ENCODE measurements around the gene MAN2C1.

DNA sequence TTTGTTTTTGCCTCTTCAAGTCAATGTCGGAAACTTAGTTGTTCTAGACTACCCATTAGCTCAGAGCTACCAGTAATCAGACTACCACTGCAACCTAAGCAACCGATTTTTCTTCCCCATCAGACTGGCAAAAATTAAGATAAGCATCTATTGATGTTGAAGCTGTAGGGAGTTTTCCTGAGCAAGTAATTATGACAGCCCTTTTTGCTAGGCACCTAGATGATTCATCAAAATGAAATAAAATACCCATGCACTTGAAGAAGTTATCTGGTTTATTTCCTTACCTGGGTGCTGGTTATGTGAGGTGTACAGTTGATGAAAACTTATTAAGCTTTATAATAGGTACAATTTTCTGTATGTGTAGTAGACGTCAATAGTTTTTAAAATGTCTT is 33.1 kb downstream of the MAN2C1 start:
- TF ChIP-seq SNAI2 (CRISPR knock-in tag; IDR thresholded peaks at IDR 0.05): no peak
- no peak for TF ChIP-seq RARB (CRISPR knock-in tag; IDR thresholded peaks at IDR 0.05)
- no peak for TF ChIP-seq OSR1 (CRISPR knock-in tag; IDR thresholded peaks at IDR 0.05)
- no peak for TF ChIP-seq ZNF70 (CRISPR knock-in tag; IDR thresholded peaks at IDR 0.05)
- TF ChIP-seq, protein P1, sequence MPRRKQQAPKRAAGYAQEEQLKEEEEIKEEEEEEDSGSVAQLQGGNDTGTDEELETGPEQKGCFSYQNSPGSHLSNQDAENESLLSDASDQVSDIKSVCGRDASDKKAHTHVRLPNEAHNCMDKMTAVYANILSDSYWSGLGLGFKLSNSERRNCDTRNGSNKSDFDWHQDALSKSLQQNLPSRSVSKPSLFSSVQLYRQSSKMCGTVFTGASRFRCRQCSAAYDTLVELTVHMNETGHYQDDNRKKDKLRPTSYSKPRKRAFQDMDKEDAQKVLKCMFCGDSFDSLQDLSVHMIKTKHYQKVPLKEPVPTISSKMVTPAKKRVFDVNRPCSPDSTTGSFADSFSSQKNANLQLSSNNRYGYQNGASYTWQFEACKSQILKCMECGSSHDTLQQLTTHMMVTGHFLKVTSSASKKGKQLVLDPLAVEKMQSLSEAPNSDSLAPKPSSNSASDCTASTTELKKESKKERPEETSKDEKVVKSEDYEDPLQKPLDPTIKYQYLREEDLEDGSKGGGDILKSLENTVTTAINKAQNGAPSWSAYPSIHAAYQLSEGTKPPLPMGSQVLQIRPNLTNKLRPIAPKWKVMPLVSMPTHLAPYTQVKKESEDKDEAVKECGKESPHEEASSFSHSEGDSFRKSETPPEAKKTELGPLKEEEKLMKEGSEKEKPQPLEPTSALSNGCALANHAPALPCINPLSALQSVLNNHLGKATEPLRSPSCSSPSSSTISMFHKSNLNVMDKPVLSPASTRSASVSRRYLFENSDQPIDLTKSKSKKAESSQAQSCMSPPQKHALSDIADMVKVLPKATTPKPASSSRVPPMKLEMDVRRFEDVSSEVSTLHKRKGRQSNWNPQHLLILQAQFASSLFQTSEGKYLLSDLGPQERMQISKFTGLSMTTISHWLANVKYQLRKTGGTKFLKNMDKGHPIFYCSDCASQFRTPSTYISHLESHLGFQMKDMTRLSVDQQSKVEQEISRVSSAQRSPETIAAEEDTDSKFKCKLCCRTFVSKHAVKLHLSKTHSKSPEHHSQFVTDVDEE (CRISPR knock-in tag; IDR thresholded peaks at IDR 0.05): no peak
- TF ChIP-seq, protein P2, sequence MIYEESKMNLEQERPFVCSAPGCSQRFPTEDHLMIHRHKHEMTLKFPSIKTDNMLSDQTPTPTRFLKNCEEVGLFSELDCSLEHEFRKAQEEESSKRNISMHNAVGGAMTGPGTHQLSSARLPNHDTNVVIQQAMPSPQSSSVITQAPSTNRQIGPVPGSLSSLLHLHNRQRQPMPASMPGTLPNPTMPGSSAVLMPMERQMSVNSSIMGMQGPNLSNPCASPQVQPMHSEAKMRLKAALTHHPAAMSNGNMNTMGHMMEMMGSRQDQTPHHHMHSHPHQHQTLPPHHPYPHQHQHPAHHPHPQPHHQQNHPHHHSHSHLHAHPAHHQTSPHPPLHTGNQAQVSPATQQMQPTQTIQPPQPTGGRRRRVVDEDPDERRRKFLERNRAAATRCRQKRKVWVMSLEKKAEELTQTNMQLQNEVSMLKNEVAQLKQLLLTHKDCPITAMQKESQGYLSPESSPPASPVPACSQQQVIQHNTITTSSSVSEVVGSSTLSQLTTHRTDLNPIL (CRISPR knock-in tag; IDR thresholded peaks at IDR 0.05; ENCODE audit: low read depth): no peak
- TF ChIP-seq PPARA (CRISPR knock-in tag; IDR thresholded peaks at IDR 0.05; ENCODE audit: borderline replicate concordance): no peak
- TF ChIP-seq TOX (CRISPR knock-in tag; IDR thresholded peaks at IDR 0.05; ENCODE audit: borderline replicate concordance): no peak
- TF ChIP-seq, protein P3, sequence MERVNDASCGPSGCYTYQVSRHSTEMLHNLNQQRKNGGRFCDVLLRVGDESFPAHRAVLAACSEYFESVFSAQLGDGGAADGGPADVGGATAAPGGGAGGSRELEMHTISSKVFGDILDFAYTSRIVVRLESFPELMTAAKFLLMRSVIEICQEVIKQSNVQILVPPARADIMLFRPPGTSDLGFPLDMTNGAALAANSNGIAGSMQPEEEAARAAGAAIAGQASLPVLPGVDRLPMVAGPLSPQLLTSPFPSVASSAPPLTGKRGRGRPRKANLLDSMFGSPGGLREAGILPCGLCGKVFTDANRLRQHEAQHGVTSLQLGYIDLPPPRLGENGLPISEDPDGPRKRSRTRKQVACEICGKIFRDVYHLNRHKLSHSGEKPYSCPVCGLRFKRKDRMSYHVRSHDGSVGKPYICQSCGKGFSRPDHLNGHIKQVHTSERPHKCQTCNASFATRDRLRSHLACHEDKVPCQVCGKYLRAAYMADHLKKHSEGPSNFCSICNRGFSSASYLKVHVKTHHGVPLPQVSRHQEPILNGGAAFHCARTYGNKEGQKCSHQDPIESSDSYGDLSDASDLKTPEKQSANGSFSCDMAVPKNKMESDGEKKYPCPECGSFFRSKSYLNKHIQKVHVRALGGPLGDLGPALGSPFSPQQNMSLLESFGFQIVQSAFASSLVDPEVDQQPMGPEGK (CRISPR knock-in tag; IDR thresholded peaks at IDR 0.05; ENCODE audit: borderline replicate concordance): no peak

Measured in SK-N-SH treated with all-trans-retinoic acid at 6 μM for 48 hours (cell line).